ENCODE data around the gene NTSR2. TPM values are rescaled to one million over a fixed set of nuclear protein-coding genes. Genes with fewer than 3 reads are reported as not detected.

NTSR2 gene
- total and polyA plus RNA-seq, 2 donors (not counting 3 experiments of a cell fraction or from before 2014, with no cell fraction given): not detected

- intact Hi-C loops (cut with micrococcal nuclease): no loop called here
- Histone ChIP-seq H3K27me3 (ENCODE audit: control insufficient read depth in 2 of 2, insufficient read depth in 2 of 2, low read length in 2 of 2) (no peaks in the 10 kb centered on the region), H3K9me3 (replicated peaks; ENCODE audit: control insufficient read depth, insufficient read depth, low read length) (no peaks in the 10 kb centered on the region), H3K4me2 (ENCODE audit: insufficient read depth, low read length) (no peak overlapping the region), H3K36me3 (ENCODE audit: control insufficient read depth in 2 of 2, extremely low read depth in 1 of 2, insufficient read depth in 2 of 2, low read length in 2 of 2) (no peaks in the 10 kb centered on the region), H3K79me2 (ENCODE audit: control insufficient read depth, insufficient read depth, low read length) (no peaks in the 10 kb centered on the region), H2AFZ (ENCODE audit: low read depth, low read length) (no peak overlapping the region), H3K4me3 (replicated peaks in 1 of 3; ENCODE audit: insufficient read depth in 1 of 3, low read depth in 1 of 3, low read length in 3 of 3) (no peak overlapping the region), H3K9ac (replicated peaks; ENCODE audit: extremely low read depth, insufficient read depth, low read length) (no peak overlapping the region), H3K4me1 (ENCODE audit: control insufficient read depth, extremely low read depth, insufficient read depth, low read length) (no peaks in the 10 kb centered on the region), H3K9me1 (replicated peaks; ENCODE audit: control insufficient read depth, extremely low read depth, insufficient read depth, low read length) (no peaks in the 10 kb centered on the region), H4K20me1 (replicated peaks; ENCODE audit: control insufficient read depth, extremely low read depth, insufficient read depth, low read length) (no peaks in the 10 kb centered on the region), H3K27ac (ENCODE audit: insufficient read depth, low read depth, low read length) (no peak overlapping the region)
- POLR2A ChIA-PET: no interaction called here
- DNase-seq (ENCODE audit: low read depth, low spot score) (no peak), FAIRE-seq (no peak)
- dilution Hi-C loops (cut with MboI; ENCODE audit: extremely low pct_ligation_motif_present, low sequenced_read_pairs): no loop called here
- CTCF ChIA-PET: no interaction called here
- TF ChIP-seq POLR2AphosphoS5 (IDR thresholded peaks at IDR 0.05; ENCODE audit: insufficient read depth, low read depth, low read length) (no peak), FOS (IDR thresholded peaks at IDR 0.05; ENCODE audit: borderline replicate concordance, insufficient read depth, low read length) (no peak), POLR2A (IDR thresholded peaks at IDR 0.05; ENCODE audit: low read depth, low read length) (no peak), EZH2 (IDR thresholded peaks at IDR 0.05; ENCODE audit: borderline replicate concordance, low read depth, low read length, severe bottlenecking) (no peak), CTCF (IDR thresholded peaks at IDR 0.05; ENCODE audit: extremely low read depth in 1 of 2, insufficient read depth in 1 of 2, low read depth in 1 of 2, low read length in 2 of 2) (no peak), GATA2 (IDR thresholded peaks at IDR 0.05; ENCODE audit: insufficient read depth, insufficient read length, low read depth, low read length) (no peak), MYC (IDR thresholded peaks at IDR 0.05; ENCODE audit: low read depth, low read length) (no peak), MAX (IDR thresholded peaks at IDR 0.05; ENCODE audit: insufficient read depth, insufficient read length) (no peak), JUN (IDR thresholded peaks at IDR 0.05; ENCODE audit: borderline replicate concordance, insufficient read depth, insufficient read length, low read depth) (no peak)
- BruUV-seq (replicated peaks): no TSS peak
Measured at GRCh38 chr2:11616097-11616687, 53.8 kb downstream of the NTSR2 start.
